GM12865 (cell line): Measurements from ENCODE around the gene USB1.

Source experiments
- DNase-seq: peaks from one replicate; pipeline ENCODE4 v3.0.0; 2010; ENCODE audit warnings: low read depth
- H3K4me3 ChIP-seq: 2 replicates; pipeline ENCODE4 v1.5.1; 2011; ENCODE audit warnings: mild to moderate bottlenecking, low read depth, low read length, control low read depth
- TF ChIP-seq, protein P1 (sequence below): IDR thresholded peaks from 2 replicates; pipeline ENCODE4 v1.5.1; 2011; ENCODE audit warnings: low read length, control low read depth, low read depth, inconsistent platforms; ENCODE audit not compliant: insufficient read depth; ENCODE audit errors: missing control alignments

USB1 gene

DNA sequence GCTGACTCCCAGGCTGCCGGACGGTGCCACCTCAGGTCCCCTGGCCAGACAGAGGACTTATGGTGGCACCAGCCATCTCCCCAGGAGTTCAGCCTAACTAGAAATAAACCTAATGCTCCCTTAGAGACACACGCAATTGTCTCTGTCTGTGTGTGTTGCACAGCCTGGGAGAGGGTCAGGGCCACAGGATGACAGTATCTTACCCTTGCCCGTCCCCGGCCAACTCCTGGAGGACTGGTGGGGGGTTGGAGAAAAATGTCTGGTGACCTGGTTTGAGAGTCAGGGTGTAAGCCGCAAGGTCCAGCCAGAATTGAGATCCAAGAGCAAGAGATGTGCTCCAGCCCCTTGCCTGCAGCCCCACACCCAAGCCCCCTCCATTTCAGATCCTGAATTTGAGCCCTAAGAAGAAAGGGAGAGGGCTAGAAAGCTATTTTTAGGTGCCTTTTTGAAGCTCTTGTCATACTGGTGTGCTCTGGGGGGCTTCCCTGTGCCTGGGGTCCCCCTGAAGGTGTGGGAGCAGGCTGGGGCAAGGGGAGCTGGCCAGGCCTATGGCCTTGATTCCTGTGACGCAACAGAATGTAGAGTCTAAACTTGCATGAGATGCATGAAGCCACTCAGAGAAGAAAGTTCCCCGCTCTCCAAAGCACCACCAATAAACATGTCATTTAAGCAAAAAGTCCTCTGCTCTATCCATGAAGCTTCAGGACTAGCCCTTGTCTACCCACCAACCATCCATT, 13.6 kb upstream of the USB1 start:
- TF ChIP-seq, protein P1, sequence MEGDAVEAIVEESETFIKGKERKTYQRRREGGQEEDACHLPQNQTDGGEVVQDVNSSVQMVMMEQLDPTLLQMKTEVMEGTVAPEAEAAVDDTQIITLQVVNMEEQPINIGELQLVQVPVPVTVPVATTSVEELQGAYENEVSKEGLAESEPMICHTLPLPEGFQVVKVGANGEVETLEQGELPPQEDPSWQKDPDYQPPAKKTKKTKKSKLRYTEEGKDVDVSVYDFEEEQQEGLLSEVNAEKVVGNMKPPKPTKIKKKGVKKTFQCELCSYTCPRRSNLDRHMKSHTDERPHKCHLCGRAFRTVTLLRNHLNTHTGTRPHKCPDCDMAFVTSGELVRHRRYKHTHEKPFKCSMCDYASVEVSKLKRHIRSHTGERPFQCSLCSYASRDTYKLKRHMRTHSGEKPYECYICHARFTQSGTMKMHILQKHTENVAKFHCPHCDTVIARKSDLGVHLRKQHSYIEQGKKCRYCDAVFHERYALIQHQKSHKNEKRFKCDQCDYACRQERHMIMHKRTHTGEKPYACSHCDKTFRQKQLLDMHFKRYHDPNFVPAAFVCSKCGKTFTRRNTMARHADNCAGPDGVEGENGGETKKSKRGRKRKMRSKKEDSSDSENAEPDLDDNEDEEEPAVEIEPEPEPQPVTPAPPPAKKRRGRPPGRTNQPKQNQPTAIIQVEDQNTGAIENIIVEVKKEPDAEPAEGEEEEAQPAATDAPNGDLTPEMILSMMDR: no peak
- no peak for DNase-seq
- H3K4me3 ChIP-seq: no peak overlapping the region

DNA sequence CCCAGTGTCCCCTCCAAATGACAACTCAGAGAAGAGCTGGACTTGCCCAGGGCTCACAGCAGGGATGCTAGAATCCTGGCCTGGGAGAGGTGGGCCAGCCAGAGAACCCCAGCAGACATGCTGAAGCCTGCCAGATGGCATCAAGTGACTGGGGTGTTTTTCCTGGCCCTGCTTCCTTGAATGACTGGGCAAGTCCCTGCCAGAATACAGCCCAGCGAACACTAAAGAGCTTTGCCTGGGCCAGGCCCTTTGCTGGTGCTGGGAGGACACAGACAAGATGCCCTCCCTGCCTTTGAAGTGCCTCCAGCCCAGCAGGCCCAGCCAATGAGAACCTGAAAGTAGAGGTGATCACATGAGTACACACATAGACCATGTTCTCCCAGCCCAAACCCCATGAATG, 12.3 kb upstream of the USB1 start:
- peak; percentile 12 for DNase-seq
- no peak overlapping the region for H3K4me3 ChIP-seq

DNA sequence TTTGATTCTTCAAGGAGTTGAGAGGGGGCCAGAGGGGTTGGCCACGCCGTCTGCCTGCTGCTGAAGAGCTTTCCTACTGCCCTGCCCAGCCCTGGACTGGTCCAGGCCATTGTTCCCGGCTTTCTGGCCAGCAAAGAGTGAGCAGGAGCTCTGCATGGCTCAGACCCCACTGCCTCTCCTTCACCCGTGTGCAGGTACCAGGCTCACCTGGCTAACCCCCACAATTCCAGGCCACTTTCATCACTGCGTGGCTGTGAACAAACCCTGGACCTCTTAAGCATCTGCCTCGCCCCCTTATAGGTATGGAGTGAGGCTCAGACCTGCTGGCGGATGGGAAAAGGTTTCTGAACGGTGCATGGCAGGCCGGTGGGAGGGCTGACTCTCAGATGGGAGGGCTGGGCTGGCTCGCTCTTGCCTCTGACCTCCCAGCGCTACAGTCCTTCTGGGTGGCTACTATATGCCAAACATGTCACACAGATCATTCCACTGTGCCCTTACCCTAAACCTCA, 9.6 kb upstream of the USB1 start:
- TF ChIP-seq, protein P1: no peak
- no peak overlapping the region for H3K4me3 ChIP-seq
- DNase-seq: no peak

More for the DNA sequence above, 12.3 kb upstream of the USB1 start:
- TF ChIP-seq, protein P1: no peak

DNA sequence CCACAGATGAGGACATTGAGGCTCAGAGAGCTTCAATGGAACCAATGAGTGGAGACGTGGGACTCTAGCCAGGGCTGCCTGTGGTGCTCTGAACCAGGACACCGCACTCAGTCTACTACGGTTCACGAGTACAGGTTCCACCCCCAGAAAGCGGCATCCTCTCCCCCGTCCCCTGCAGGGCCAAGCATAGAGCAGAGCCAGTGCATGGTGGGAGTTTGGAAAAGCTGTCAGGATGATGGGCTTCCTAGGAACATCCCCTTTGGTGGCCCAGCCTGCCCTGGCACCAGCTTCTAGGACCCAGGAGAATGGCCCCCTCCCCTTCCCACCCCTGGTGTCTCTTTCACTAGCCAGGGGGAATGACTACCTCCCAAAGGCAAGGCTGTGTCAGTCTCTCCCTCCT, 9.1 kb upstream of the USB1 start:
- DNase-seq: no peak
- no peak overlapping the region for H3K4me3 ChIP-seq
- TF ChIP-seq, protein P1: no peak

DNA sequence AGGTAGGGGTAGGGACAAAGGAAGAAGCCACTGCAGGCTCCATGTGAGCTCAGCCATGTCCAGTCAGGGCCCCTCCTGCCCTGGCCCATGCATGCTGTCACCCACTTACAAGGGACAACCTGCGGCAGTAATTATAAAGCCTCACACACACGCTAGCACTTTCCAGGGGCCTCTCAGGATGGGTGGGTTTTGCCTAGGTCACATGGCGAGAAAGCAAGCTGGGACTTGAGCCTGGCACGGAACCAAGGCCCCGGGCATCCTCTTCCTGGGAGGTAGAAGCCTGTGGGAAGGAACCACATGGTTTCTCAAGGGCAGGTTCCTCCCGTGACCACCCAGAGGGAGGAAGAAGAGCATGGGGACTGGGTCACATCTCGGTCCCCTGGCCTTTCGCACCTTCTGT, 7.8 kb upstream of the USB1 start:
- DNase-seq: no peak
- TF ChIP-seq, protein P1: no peak
- no peak overlapping the region for H3K4me3 ChIP-seq

DNA sequence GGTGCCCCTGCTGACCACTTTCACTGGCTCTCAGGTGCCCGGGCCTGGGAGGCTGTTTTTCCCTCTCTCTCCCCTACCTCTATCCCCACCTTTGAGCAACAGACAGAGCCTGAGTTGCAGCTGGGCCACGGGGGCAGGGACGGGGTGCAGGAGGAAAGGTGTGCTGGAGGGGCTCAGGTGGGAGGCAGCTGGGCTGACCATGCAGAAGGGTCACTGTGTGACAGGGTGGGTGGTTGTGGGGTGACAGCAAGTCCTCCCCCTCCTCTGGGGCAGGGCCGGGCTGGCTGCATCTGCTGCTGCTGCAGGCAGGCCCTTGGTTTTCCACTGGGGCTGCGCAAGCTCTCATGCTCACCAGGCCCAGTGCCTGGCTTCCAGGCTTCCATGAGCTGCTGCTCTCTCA, 7.3 kb upstream of the USB1 start:
- TF ChIP-seq, protein P1: no peak
- no peak overlapping the region for H3K4me3 ChIP-seq
- DNase-seq: no peak

DNA sequence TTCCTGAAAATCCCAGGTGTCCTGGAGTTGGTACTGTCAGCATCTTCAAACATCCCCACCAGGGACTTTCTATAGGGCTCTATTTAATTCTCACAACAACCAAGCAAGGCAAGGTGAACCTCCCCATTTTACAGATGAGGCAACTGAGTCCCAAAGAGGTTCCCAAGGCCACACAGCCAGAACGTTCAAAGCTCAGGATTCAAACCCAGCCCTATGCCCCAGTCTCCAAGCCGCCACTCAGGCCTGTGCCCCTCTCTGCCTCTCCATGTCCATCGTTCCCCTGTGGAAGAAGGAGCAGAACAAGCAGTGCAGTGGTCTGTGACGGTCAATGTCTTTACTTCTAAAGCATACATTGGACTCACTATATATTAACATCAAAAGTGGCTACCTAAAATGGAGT, 6.8 kb upstream of the USB1 start:
- H3K4me3 ChIP-seq: no peak overlapping the region

More for the DNA sequence above, 6.8 kb upstream of the USB1 start:
- TF ChIP-seq, protein P1: no peak
- DNase-seq: no peak
